NCI-H446 (cell line): Measurements from ENCODE around the gene MAN2A1.
"Not testable (repeated sequence)": the region's sequence is repeated elsewhere in the genome, so short reads cannot be mapped to it uniquely, and the experiment has no call there.

Experiments used
- DNase-seq, 2 experiments: peaks; one replicate each; lab custom pipeline; 2025; lab: John Stamatoyannopoulos, UW

The MAN2A1 gene

DNA sequence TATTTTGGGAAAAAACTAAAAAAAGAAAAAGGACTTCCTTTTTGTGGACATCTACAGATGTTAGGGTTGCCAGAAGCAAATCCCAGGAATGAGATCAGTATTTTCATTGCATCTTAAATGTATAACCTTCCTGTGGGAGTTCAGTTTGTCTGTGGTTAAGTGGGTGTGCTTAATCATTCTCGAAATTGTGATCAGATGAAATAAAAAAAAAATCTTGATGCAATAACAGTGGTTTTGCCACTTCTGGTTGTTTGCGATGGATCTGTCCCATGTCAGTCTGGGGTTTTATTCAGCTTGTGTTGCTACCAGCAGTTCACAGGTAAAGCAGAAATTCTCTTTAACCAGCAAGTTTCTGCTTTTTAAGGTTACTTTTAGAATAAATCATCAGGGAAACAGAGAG lies 179.0 kb downstream of the MAN2A1 start:
- DNase-seq = no peak

DNA sequence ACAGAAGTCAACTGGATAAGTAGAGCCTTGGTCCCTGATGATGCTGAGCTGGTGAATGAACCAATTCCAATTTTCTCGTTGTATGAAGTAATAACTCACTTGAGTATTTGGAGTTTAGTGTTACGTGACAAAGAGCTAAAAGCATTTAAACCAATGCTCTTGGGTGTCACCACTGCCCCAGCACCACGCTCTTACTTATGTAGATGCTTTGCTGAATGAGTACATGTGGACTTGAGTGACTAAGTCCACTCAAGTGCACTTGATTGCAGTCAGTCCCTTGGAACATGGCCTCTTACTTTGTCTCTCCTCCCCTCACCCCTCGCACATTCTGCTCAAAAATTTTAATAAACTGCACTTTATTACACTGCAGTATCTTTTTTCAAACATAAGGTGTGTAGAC lies 184.0 kb downstream of the MAN2A1 start:
- DNase-seq = no peak

DNA sequence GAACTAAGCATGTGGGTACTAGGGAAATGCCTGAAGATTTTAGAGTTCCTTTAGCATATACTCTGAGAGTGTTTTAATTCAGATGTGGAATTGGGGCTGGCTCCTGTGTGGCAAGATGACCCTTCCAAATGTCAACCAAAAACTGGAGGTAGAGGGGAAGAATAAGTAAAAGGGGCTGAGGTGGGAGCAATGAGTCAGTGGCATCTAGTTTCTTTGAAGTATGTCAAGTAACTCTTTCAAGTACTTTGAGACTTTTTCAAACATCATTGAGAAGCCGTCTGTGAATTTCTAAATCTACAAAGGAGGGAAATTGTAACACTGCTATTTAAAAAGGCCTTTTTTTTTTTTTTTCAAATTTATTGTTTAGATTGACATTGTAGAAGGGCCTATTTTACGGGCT lies 184.4 kb downstream of the MAN2A1 start:
- DNase-seq = no peak

DNA sequence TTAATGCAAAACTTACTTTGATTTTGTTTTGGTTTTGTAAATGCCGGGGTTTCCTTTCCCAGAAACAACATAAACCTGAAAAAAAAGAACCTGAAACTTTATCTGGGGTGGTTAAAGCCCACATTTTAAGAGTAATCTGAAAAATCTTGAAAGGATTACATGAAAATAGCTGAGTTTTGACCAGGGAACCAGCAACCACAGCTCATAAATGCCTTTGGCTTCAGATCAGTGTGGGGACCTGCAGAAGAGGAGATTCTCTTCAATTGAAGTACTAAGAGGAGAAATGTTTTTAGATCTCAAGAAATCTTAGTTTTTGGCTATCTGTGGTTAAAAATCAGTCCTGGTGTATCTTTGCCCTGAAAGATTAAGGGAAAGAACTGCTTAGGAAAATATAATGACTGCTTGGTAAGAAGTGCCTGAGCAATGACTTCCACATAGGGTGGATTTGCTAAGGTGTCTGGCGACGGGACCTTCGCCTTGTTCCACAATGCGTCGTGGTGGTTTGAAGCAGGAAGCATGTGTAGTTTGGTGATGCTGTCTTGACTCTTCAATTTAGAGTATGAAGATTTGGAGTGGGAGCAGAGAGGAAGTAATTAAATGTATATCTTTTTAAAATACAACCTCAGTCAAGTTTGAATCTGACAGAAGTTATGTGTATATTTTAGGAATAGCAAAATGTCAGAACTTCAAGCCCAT lies 186.5 kb downstream of the MAN2A1 start:
- DNase-seq = no peak

DNA sequence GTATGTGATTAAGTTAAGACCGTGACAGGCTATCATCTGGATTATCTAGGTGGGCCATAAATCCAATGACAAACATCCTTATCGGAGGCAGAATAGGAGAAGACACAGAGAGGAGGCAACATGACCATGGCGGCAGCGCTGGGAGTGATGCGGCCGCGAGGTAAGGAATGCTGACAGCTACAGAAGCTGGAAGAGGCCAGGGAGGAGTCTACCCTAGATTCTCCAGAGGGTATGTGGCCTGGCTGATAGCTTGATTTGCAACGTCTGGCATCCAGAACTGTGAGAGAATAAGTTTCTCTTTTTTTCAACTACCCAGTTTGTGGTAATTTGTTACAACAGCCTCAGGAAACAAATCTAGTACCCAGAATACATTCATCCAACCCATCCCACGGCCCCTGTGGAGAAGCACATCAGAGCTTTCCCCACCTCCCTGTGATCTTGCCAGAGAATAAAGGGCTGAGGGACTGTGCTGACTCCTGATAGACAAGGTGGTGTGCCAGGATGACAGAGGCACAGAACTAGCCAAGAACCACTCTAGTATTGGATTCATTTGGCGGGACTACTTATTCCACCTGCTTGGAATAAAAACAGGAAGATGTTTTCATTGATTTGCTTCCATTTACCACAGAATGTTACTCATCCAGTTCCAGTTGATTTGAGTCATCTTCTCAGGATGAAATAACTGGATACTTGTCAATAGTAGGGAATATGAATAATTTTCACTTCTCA lies 187.4 kb downstream of the MAN2A1 start:
- peak in 1 of 2 experiments; percentile 27 for DNase-seq

- DNase-seq = no peak
These were observed 187.9 kb downstream of the MAN2A1 start for GRCh38 chr5:109877670-109878045.

DNA sequence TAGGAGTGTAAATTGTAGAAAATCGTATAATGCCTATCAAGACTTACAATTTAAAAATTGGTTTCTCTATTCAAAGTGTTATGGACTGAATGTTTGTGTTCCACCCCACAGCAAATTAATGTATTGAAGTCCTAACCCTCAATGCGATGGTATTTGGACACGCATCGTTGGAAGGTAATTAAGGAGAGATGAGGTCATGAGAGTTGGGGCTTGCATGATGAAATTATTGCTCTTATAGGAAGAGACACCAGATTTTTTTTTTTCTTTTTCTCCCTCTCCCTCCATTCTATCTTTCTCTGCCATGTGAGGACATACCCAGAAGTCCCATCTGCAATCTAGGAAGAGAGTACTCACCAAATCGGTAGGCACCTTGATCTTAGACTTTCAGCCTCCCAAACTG lies 189.2 kb downstream of the MAN2A1 start:
- DNase-seq = no peak

- peak in 1 of 2 experiments; percentile 32 for DNase-seq
These were observed 191.4 kb downstream of the MAN2A1 start for GRCh38 chr5:109880907-109881685.

GRCh38 chr5:109882546-109882945 lies 192.8 kb downstream of the MAN2A1 start:
- DNase-seq = no peak

- no peak for DNase-seq
These were observed 194.9 kb downstream of the MAN2A1 start for GRCh38 chr5:109884676-109885075.

GRCh38 chr5:109885205-109885604 lies 195.5 kb downstream of the MAN2A1 start:
- no peak for DNase-seq

GRCh38 chr5:109888989-109889388 lies 199.3 kb downstream of the MAN2A1 start:
- no peak for DNase-seq

- DNase-seq = not testable (repeated sequence)
These were observed 203.5 kb downstream of the MAN2A1 start for GRCh38 chr5:109893271-109893670.

DNA sequence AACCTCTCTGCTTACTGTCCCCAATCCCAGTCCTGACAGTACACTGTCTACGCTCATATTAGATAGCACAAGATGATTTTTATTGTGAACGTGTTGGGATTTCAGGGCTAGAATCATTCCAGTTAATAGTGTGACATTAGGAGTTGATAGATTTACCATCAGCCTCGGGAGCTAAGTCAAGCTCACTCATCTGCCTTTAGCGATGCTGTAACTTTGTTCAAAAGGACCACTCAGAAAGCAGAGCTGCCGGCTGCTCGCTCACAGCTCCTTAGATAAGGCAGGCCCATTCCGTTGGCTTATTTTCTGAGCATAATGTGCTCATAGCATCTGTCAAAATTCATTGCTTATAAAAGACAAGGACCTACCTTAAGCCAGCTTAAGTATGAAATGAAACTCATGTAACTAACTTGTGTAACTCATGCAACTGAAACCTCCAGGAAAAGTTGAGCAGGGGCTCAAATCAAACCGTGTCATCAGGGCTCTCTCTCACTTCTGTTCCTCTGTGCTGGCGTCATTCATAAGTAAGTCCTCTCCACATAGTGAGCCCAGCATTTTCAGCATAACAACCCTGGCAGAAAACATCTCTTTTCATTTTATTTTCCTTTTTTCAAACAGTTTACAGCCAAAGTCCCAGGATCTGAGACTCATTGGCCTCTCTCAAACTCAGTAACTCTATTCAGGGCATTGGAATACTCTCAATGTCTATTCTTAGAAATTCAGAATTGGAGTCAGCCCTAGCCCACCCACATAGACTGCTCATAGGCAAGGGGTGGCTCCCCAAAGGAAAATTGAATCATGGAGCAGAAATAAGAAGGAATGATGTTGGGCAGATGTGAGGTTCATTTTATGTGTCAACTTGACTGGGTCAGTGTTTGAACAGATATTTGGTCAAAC lies 208.8 kb downstream of the MAN2A1 start:
- DNase-seq = no peak

DNA sequence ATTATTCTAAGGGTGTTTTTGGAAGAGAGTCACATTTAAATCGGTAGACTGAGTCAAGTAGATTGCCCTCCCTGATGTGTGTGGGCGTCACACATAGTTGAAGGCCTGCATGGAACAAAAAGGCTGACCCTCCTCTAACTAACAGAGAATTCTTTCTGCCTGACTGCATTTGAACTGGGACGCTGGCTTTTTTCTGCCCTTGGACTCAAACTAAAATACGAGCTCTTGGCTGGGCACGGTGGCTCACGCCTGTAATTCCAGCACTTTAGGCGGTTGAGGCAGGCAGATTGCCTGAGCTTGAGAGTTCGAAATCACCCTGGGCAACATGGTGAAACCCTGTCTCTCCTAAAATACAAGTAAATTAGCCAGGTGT lies 209.4 kb downstream of the MAN2A1 start:
- no peak for DNase-seq

GRCh38 chr5:109900461-109900860 lies 210.7 kb downstream of the MAN2A1 start:
- no peak for DNase-seq

DNA sequence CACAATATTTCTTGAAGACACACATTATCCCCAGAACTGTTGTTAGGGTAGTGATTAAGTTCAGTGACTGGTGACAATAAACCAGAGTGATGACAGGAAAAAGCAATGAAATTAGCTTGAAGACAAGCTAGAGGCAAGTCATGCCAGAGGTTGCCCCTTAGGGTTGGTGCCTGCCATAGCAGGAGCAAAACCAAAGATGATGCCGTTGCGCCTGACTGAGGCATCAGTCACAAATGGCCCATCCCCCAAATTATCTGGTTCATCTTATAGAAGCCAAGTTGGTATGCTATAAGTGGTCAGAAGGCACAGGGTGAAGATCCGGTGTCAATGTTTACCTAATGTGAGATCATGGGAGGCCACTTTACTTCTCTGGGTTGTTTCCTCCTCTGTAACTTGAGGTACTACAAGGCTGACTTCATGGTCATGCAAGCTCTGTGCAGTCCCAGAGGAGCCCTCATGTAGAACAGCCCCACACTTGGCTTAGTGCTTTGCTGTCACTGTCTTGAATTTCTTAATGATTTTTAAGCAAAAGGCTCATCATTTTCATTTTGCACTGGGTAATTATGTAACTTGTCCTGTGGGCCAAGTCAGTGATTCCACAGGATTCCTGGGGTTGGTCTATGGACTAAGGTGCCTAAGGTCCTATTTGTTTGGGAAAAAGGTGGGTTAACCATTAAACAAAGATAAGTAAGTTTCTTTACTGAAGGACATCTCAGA lies 211.3 kb downstream of the MAN2A1 start:
- DNase-seq = no peak

- DNase-seq = no peak
These were observed 211.9 kb downstream of the MAN2A1 start for GRCh38 chr5:109901628-109901981.

- DNase-seq = peak; percentile 73 to 77
These were observed 213.3 kb downstream of the MAN2A1 start for GRCh38 chr5:109903061-109903460.

GRCh38 chr5:109905906-109906305 lies 216.2 kb downstream of the MAN2A1 start:
- no peak for DNase-seq

- DNase-seq = no peak
These were observed 217.5 kb downstream of the MAN2A1 start for GRCh38 chr5:109907189-109907588.
